NB4 (cell line): ENCODE results near the gene LRIT2.

Experiments
- MYC ChIP-seq: IDR thresholded peaks from 2 replicates; pipeline ENCODE4 v1.6.1; 2011; ENCODE audit warnings: low read depth, low read length
- POLR2A ChIP-seq: IDR thresholded peaks from 2 replicates; pipeline ENCODE4 v1.6.1; 2011; ENCODE audit warnings: mild to moderate bottlenecking; ENCODE audit not compliant: insufficient read length; ENCODE audit errors: extremely low read depth

DNA sequence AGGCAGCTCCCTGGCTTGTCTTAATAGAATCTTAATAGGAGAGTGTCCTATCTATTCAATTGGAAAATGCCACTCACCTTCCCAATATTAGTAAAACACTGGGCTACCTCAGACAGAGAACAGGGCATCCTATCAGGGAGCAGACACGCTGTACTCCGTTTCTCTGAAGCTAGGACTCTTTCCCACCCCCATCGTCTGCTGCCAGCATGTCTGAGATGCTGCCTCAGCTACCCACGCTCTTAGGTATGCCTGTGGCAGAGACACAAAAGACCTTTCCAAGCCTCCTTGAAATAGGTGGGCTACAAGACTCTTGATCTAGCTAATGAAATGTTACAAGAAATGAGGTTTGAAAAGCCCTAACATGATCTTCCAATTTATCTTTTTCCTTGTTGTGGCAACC lies 2.5 kb upstream of the LRIT2 start:
- no peak for TF ChIP-seq MYC
- TF ChIP-seq POLR2A: no peak
